GM23248 (cell line): ENCODE measurements around the gene TAOK3. TPM values are rescaled to one million over a fixed set of nuclear protein-coding genes. Genes with fewer than 3 reads are reported as not detected.
A peak's percentile ranks its signal among the peaks of the same experiment; 100 is the strongest.

ENCODE experiments used
- DNase-seq: peaks from one replicate; pipeline ENCODE4 v3.0.0-alpha.2; 2015
- H2AFZ ChIP-seq: fragments of 200-600 bp; sonication (generic); 2 replicates; pipeline ENCODE4 v1.6.1; 2016; ENCODE audit warnings: antibody characterized with exemption
- H3F3A ChIP-seq: fragments of 200-600 bp; sonication (generic); 2 replicates; pipeline ENCODE4 v1.6.1; 2016; ENCODE audit warnings: mild to moderate bottlenecking, antibody characterized with exemption, mixed run types; ENCODE audit not compliant: insufficient read depth
- H3K27ac ChIP-seq: fragments of 200-600 bp; sonication (generic); 2 replicates; pipeline ENCODE4 v1.5.1; 2016; ENCODE audit warnings: mild to moderate bottlenecking
- H3K27me3 ChIP-seq: fragments of 200-600 bp; sonication (generic); replicated peaks from 2 replicates; pipeline ENCODE4 v1.6.1; 2016; ENCODE audit warnings: mild to moderate bottlenecking; ENCODE audit not compliant: insufficient read depth
- H3K36me3 ChIP-seq: fragments of 200-600 bp; sonication (generic); 2 replicates; pipeline ENCODE4 v1.6.1; 2016; ENCODE audit warnings: low read depth, mild to moderate bottlenecking
- H3K4me1 ChIP-seq: fragments of 200-600 bp; sonication (generic); 2 replicates; pipeline ENCODE4 v1.6.1; 2016; ENCODE audit warnings: mild to moderate bottlenecking; ENCODE audit not compliant: insufficient read depth
- H3K4me2 ChIP-seq: fragments of 200-600 bp; sonication (generic); one replicate; pipeline ENCODE4 v1.6.1; 2016; ENCODE audit warnings: mild to moderate bottlenecking; ENCODE audit not compliant: unreplicated experiment
- H3K4me3 ChIP-seq: fragments of 200-600 bp; sonication (generic); 2 replicates; pipeline ENCODE4 v1.5.1; 2016; ENCODE audit warnings: mild to moderate bottlenecking
- H3K79me2 ChIP-seq: fragments of 200-600 bp; sonication (generic); 2 replicates; pipeline ENCODE4 v1.6.1; 2016; ENCODE audit warnings: mild to moderate bottlenecking; ENCODE audit not compliant: insufficient read depth
- H3K9ac ChIP-seq: fragments of 200-600 bp; sonication (generic); 2 replicates; pipeline ENCODE4 v1.6.1; 2016; ENCODE audit warnings: mild to moderate bottlenecking
- H3K9me2 ChIP-seq: fragments of 200-600 bp; sonication (generic); 2 replicates; pipeline ENCODE4 v1.6.1; 2016; ENCODE audit warnings: mixed run types, mild to moderate bottlenecking, moderate library complexity; ENCODE audit not compliant: insufficient read depth
- H3K9me3 ChIP-seq: fragments of 200-600 bp; sonication (generic); one replicate; pipeline ENCODE4 v1.6.1; 2017; ENCODE audit warnings: low read depth
- H4K20me1 ChIP-seq: fragments of 200-600 bp; sonication (generic); 2 replicates; pipeline ENCODE4 v1.6.0; 2016; ENCODE audit not compliant: insufficient read depth
- EZH2 ChIP-seq: fragments of 200-600 bp; sonication (generic); IDR thresholded peaks from 2 replicates; pipeline ENCODE4 v1.6.1; 2018; ENCODE audit warnings: antibody characterized with exemption, mild to moderate bottlenecking; ENCODE audit not compliant: insufficient read depth, poor library complexity, severe bottlenecking
- EZH2phosphoT487 ChIP-seq: fragments of 200-600 bp; sonication (generic); IDR thresholded peaks from 2 replicates; pipeline ENCODE4 v1.6.1; 2018; ENCODE audit warnings: antibody characterized with exemption, moderate library complexity, mild to moderate bottlenecking, low read depth; ENCODE audit not compliant: insufficient read depth
- WGBS, 2 experiments: methylation state at CpG; one replicate each; pipeline ENCODE4 v1.1.6; 2015 to 2017; ENCODE audit warnings: low lambda C conversion rate in 2 of 2, low coverage in 1 of 2; ENCODE audit errors: missing lambda C conversion rate in 2 of 2; 5-methylcytosine and 5-hydroxymethylcytosine counted together
- in situ Hi-C: fragments of 300-500 bp; cut with MboI; formaldehyde crosslinking; loops from 2 replicates; pipeline ENCODE4 v1.15.0; 2020
- polyA plus RNA-seq: library from polyadenylated mRNA; unstranded; fragments of >200 nt; fragmentation: Nextera tagmentation; extraction: Ambion mirVana; gene quantifications from 2 replicates; pipeline ENCODE4 v1.2.1, GENCODE V29; 2016
- total RNA-seq: library from RNA; depleted of rRNA; stranded (reverse); fragments of >200 nt; shearing (Covaris generic); gene quantifications from 2 replicates; pipeline ENCODE4 v1.2.3, GENCODE V29; 2014

TAOK3 gene
- total and polyA plus RNA-seq, 2 experiments from 2014 or later = 17.8 to 49.8 TPM

DNA sequence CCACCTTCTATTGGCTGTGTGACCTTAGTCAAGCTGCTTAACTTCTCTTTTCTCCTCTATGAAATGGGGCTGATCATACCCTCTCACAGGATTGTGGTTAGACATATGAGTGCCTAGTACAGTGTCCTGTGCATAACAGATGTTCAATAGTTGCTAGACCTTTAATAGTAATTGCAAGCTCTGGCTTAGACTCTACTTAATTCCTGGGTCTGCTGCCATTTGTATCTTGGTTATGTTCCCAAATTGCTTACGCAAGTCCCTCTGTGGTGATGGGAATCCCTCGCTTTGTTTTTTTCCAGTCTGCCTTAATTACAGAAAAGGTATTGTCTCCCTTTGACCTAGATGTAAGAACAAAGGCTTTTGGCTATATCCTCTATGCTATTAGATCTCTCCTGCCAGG, 18.7 kb upstream of the TAOK3 start:
- WGBS, 2 experiments = 78 to 80% methylated on average over 2 of the region's 2 CpGs
- DNase-seq = no peak
- H3K27me3 ChIP-seq = no peaks in the 10 kb centered on the region
- H3K4me1 ChIP-seq = no peaks in the 10 kb centered on the region
- H3K4me3 ChIP-seq = no peak overlapping the region
- in situ Hi-C loops = no loop called here
- H4K20me1 ChIP-seq = no peaks in the 10 kb centered on the region
- no peak overlapping the region for H3K9ac ChIP-seq
- no peaks in the 10 kb centered on the region for H3K9me2 ChIP-seq
- no peaks in the 10 kb centered on the region for H3K9me3 ChIP-seq
- no peaks in the 10 kb centered on the region for H3F3A ChIP-seq
- TF ChIP-seq EZH2 (no peak), EZH2phosphoT487 (no peak)
- no peak overlapping the region for H3K27ac ChIP-seq
- H3K36me3 ChIP-seq = peaks cover 36% of the 10 kb centered on the region; the same call in 1 of the 2 replicates
- peaks cover 8% of the 10 kb centered on the region; the same call in 1 of the 2 replicates for H3K79me2 ChIP-seq
- H3K4me2 ChIP-seq = no peak overlapping the region
- H2AFZ ChIP-seq = no peak overlapping the region

GRCh38 chr12:118377884-118378470, 5.3 kb upstream of the TAOK3 start:
- Histone ChIP-seq H3K79me2 (peaks cover 51% of the 10 kb centered on the region), H3F3A (peaks cover 35% of the 10 kb centered on the region), H3K4me1 (peaks cover 26% of the 10 kb centered on the region), H3K27me3 (no peaks in the 10 kb centered on the region), H3K27ac (peak overlapping the region; percentile 77), H3K4me3 (peak overlapping the region; percentile 83), H3K36me3 (peaks cover 13% of the 10 kb centered on the region; the same call in 1 of the 2 replicates), H3K9me3 (no peaks in the 10 kb centered on the region), H4K20me1 (no peaks in the 10 kb centered on the region), H3K9me2 (no peaks in the 10 kb centered on the region), H3K9ac (peak overlapping the region; percentile 84), H3K4me2 (peak overlapping the region; percentile 99), H2AFZ (peak overlapping the region; percentile 93)
- peak; percentile 71 for DNase-seq
- WGBS, 2 experiments = 29 to 30% methylated on average over 8 of the region's 8 CpGs
- in situ Hi-C loops = loop anchor here (10.0 kb wide), 2 partner anchors 203 to 513 kb away; no protein-coding TSS in a partner anchor
- TF ChIP-seq EZH2 (no peak), EZH2phosphoT487 (no peak)

- in situ Hi-C loops = loop anchor here (10.0 kb wide), 2 partner anchors 202 to 512 kb away; no protein-coding TSS in a partner anchor
- H3K27ac ChIP-seq = peak overlapping the region; percentile 77
- H3K9ac ChIP-seq = peak overlapping the region; percentile 84
- no peak for TF ChIP-seq EZH2
- TF ChIP-seq EZH2phosphoT487 = no peak
- no peaks in the 10 kb centered on the region for H3K9me3 ChIP-seq
- H3K79me2 ChIP-seq = peaks cover 53% of the 10 kb centered on the region
- no peaks in the 10 kb centered on the region for H4K20me1 ChIP-seq
- H3K27me3 ChIP-seq = no peaks in the 10 kb centered on the region
- peaks cover 26% of the 10 kb centered on the region for H3K4me1 ChIP-seq
- peaks cover 35% of the 10 kb centered on the region for H3F3A ChIP-seq
- peaks cover 12% of the 10 kb centered on the region; the same call in 1 of the 2 replicates for H3K36me3 ChIP-seq
- DNase-seq = peak; percentile 34
- H3K9me2 ChIP-seq = no peaks in the 10 kb centered on the region
- peak overlapping the region; percentile 93 for H2AFZ ChIP-seq
- 2 to 3% methylated on average over 22 of the region's 22 CpGs for WGBS, 2 experiments
- peak overlapping the region; percentile 99 for H3K4me2 ChIP-seq
- H3K4me3 ChIP-seq = peak overlapping the region; percentile 83
Observed at GRCh38 chr12:118377021-118377883, 4.5 kb upstream of the TAOK3 start.
